Stimulated activated CD8-positive, alpha-beta memory T cell treated with anti-CD3 and anti-CD28 coated beads, Interleukin-15, amount 100 ng/mL, for 4 hours (primary cell): ENCODE data around the gene SHOX.
"Not testable (repeated sequence)": the region's sequence is repeated elsewhere in the genome, so short reads cannot be mapped to it uniquely, and the experiment has no call there.

Experiments
- DNase-seq, 2 donors: peaks; one replicate each; pipeline ENCODE4 v3.0.0-alpha.2; 2020; ENCODE audit warnings: low read depth in 2 of 2

SHOX gene

GRCh38 chrX:637660-638481 is 7.3 kb downstream of the SHOX start:
- no peak for DNase-seq

GRCh38 chrX:638482-639131 is 8.0 kb downstream of the SHOX start:
- no peak for DNase-seq

- no peak for DNase-seq
Observed at GRCh38 chrX:639151-639550, 8.6 kb downstream of the SHOX start.

GRCh38 chrX:640641-641040 is 10.1 kb downstream of the SHOX start:
- DNase-seq, result no peak

- DNase-seq, result no peak
Observed at GRCh38 chrX:641671-642435, 11.3 kb downstream of the SHOX start.

GRCh38 chrX:642436-643240 is 12.0 kb downstream of the SHOX start:
- no peak for DNase-seq

GRCh38 chrX:643241-643595 is 12.6 kb downstream of the SHOX start:
- DNase-seq, result no peak

GRCh38 chrX:643911-644303 is 13.3 kb downstream of the SHOX start:
- DNase-seq, result no peak

GRCh38 chrX:644304-645281 is 14.0 kb downstream of the SHOX start:
- DNase-seq, result no peak

GRCh38 chrX:646228-646495 is 15.6 kb downstream of the SHOX start:
- DNase-seq, result no peak

- DNase-seq, result no peak
Observed at GRCh38 chrX:646796-647195, 16.2 kb downstream of the SHOX start.

GRCh38 chrX:649166-649565 is 18.6 kb downstream of the SHOX start:
- no peak for DNase-seq

- DNase-seq, result no peak
Observed at GRCh38 chrX:650324-650723, 19.7 kb downstream of the SHOX start.

- DNase-seq, result no peak
Observed at GRCh38 chrX:650811-651210, 20.2 kb downstream of the SHOX start.

- DNase-seq, result not testable (repeated sequence)
Observed at GRCh38 chrX:651922-652321, 21.3 kb downstream of the SHOX start.

GRCh38 chrX:652341-652741 is 21.8 kb downstream of the SHOX start:
- DNase-seq, result no peak

- DNase-seq, result no peak
Observed at GRCh38 chrX:653306-653705, 22.7 kb downstream of the SHOX start.

- no peak for DNase-seq
Observed at GRCh38 chrX:661154-661553, 30.6 kb downstream of the SHOX start.

GRCh38 chrX:662126-662525 is 31.5 kb downstream of the SHOX start:
- DNase-seq, result no peak

GRCh38 chrX:663841-664240 is 33.2 kb downstream of the SHOX start:
- DNase-seq, result no peak
